Activated naive CD4-positive, alpha-beta T cell treated with anti-CD3 and anti-CD28 coated beads for 36 hours (primary cell): ENCODE results near the gene MACROD2. TPM values are rescaled to one million over a fixed set of nuclear protein-coding genes. Genes with fewer than 3 reads are reported as not detected.

Experiments used
- CTCF ChIA-PET: fragments of 350-600 bp; sonication (Branson Sonifier 250); formaldehyde crosslinking; loops from one replicate; lab custom pipeline; 2021; ENCODE audit warnings: antibody characterized with exemption; lab: Charles Lee
- DNase-seq: peaks from one replicate; pipeline ENCODE4 v3.0.0-alpha.2; 2020
- H3K27ac Mint-ChIP-seq: one replicate; pipeline ENCODE4 v1.8.0; 2021; ENCODE audit warnings: mild to moderate bottlenecking, mixed read lengths
- H3K27me3 Mint-ChIP-seq: one replicate; pipeline ENCODE4 v1.8.0; 2021; ENCODE audit warnings: low read depth, mixed read lengths
- H3K36me3 Mint-ChIP-seq: one replicate; pipeline ENCODE4 v1.8.0; 2021; ENCODE audit warnings: low read depth, mixed read lengths
- H3K4me1 Mint-ChIP-seq: one replicate; pipeline ENCODE4 v1.8.0; 2021; ENCODE audit warnings: low read depth, mixed read lengths
- H3K4me3 Mint-ChIP-seq: one replicate; pipeline ENCODE4 v1.8.0; 2021; ENCODE audit warnings: mild to moderate bottlenecking, moderate library complexity, mixed read lengths
- H3K9me3 Mint-ChIP-seq: one replicate; pipeline ENCODE4 v1.8.0; 2021; ENCODE audit warnings: mixed read lengths
- intact Hi-C: fragments of 100-400 bp; cut with micrococcal nuclease; formaldehyde crosslinking; loops from one replicate; pipeline ENCODE4 v1.15.1; 2023
- total RNA-seq, 2 experiments: library from RNA; stranded (reverse); gene quantifications; one replicate each; pipeline ENCODE4 v1.2.3, GENCODE V29; 2021

Gene MACROD2
- total RNA-seq, 2 experiments from 2014 or later, result not detected

GRCh38 chr20:14518648-14519047 lies 523.3 kb downstream of the MACROD2 start:
- CTCF ChIA-PET, result no interaction called here
- intact Hi-C loops, result no loop called here
- no peak for DNase-seq
- Mint-ChIP-seq H3K27me3 (no peaks in the 10 kb centered on the region), H3K4me1 (no peaks in the 10 kb centered on the region), H3K36me3 (no peaks in the 10 kb centered on the region), H3K9me3 (peaks cover 4% of the 10 kb centered on the region), H3K4me3 (no peak overlapping the region), H3K27ac (no peak overlapping the region)

- peaks cover 6% of the 10 kb centered on the region for H3K9me3 Mint-ChIP-seq
- CTCF ChIA-PET, result no interaction called here
Measured at GRCh38 chr20:14521016-14521415, 525.7 kb downstream of the MACROD2 start.

DNA sequence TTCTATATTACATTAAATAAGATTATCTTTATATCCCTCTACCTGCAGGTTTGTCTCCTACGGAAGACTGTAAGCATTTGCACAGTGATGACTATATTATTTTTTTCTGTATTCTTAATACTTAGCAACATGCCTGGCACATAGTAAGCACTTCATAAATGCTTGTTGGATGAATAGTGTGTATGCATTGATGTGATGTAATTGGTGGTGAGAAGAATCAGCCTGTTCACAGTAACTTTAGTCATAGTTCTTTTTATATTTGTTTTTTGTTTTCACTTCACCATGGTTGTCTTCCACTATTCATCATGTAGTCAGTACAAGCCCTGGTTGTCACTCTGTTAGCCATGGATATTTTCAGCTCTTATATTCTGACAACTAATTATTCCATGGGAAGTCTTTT lies 526.1 kb downstream of the MACROD2 start:
- no peak for DNase-seq
- intact Hi-C loops, result no loop called here
- Mint-ChIP-seq H3K36me3 (no peaks in the 10 kb centered on the region), H3K4me3 (no peak overlapping the region), H3K27me3 (no peaks in the 10 kb centered on the region), H3K27ac (no peak overlapping the region), H3K4me1 (no peaks in the 10 kb centered on the region), H3K9me3 (peaks cover 6% of the 10 kb centered on the region)
- CTCF ChIA-PET, result no interaction called here

More at GRCh38 chr20:14521016-14521415, 525.7 kb downstream of the MACROD2 start:
- H3K4me1 Mint-ChIP-seq, result no peaks in the 10 kb centered on the region
- H3K27me3 Mint-ChIP-seq, result no peaks in the 10 kb centered on the region
- H3K4me3 Mint-ChIP-seq, result no peak overlapping the region
- no peak for DNase-seq
- intact Hi-C loops, result no loop called here
- no peak overlapping the region for H3K27ac Mint-ChIP-seq
- H3K36me3 Mint-ChIP-seq, result no peaks in the 10 kb centered on the region

GRCh38 chr20:14522595-14522994 lies 527.3 kb downstream of the MACROD2 start:
- H3K9me3 Mint-ChIP-seq, result peaks cover 8% of the 10 kb centered on the region
- no peaks in the 10 kb centered on the region for H3K36me3 Mint-ChIP-seq
- H3K27ac Mint-ChIP-seq, result no peak overlapping the region
- intact Hi-C loops, result no loop called here
- CTCF ChIA-PET, result no interaction called here
- no peak for DNase-seq
- H3K4me3 Mint-ChIP-seq, result no peak overlapping the region
- no peaks in the 10 kb centered on the region for H3K4me1 Mint-ChIP-seq
- H3K27me3 Mint-ChIP-seq, result no peaks in the 10 kb centered on the region

- Mint-ChIP-seq H3K4me3 (no peak overlapping the region), H3K36me3 (no peaks in the 10 kb centered on the region), H3K27me3 (no peaks in the 10 kb centered on the region), H3K27ac (no peak overlapping the region), H3K4me1 (no peaks in the 10 kb centered on the region), H3K9me3 (peaks cover 8% of the 10 kb centered on the region)
- intact Hi-C loops, result no loop called here
- no peak for DNase-seq
- CTCF ChIA-PET, result no interaction called here
Measured at GRCh38 chr20:14523090-14523489, 527.8 kb downstream of the MACROD2 start.

DNA sequence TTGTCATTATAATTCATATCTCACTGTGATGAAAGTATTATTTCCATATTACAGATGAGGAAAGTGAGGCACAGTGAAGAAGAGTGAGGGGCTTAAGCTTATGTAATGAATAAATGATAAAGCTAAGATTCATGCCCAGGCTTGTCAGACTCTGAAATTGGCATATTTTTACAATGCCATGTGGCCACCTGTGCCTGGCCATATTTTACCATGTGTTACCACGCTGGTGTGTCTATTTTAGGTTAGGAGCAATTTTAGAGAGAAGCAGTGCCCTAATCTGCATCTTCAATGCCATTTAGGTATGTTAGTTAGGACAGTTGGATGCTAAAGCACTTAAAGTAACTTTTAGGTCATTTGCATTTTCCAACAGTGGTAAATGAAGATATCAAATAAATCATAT lies 530.1 kb downstream of the MACROD2 start:
- Mint-ChIP-seq H3K4me1 (no peaks in the 10 kb centered on the region), H3K9me3 (peaks cover 7% of the 10 kb centered on the region), H3K27me3 (no peaks in the 10 kb centered on the region), H3K36me3 (no peaks in the 10 kb centered on the region), H3K27ac (no peak overlapping the region), H3K4me3 (no peak overlapping the region)
- intact Hi-C loops, result no loop called here
- CTCF ChIA-PET, result no interaction called here
- DNase-seq, result no peak

DNA sequence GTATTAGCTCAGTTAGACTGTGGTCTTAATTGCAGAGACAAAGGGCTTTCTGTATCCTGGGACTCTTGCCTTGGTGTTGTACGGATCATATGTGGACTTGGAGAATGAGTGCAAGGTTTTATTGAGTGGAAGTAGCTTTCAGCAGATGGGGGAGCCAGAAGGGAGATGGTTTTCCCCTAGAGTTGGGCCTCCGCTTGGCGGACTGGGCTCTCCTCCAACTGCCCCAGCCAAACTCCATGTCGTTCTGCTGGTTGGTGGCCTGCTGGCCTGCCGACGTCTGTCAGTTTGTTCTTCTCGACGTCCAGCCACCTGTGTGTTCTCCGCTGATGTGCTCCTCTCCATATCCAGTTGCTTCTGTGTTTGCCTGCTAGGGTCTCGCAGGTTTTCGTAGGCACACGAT lies 531.6 kb downstream of the MACROD2 start:
- Mint-ChIP-seq H3K4me3 (no peak overlapping the region), H3K36me3 (no peaks in the 10 kb centered on the region), H3K27me3 (no peaks in the 10 kb centered on the region), H3K27ac (no peak overlapping the region), H3K4me1 (no peaks in the 10 kb centered on the region), H3K9me3 (peaks cover 6% of the 10 kb centered on the region)
- DNase-seq, result no peak
- intact Hi-C loops, result no loop called here
- CTCF ChIA-PET, result no interaction called here

GRCh38 chr20:14531786-14532185 lies 536.5 kb downstream of the MACROD2 start:
- DNase-seq, result no peak
- Mint-ChIP-seq H3K4me3 (no peak overlapping the region), H3K4me1 (no peaks in the 10 kb centered on the region), H3K36me3 (no peaks in the 10 kb centered on the region), H3K27me3 (no peaks in the 10 kb centered on the region), H3K27ac (no peak overlapping the region), H3K9me3 (peaks cover 4% of the 10 kb centered on the region)
- intact Hi-C loops, result no loop called here
- CTCF ChIA-PET, result no interaction called here

- H3K27ac Mint-ChIP-seq, result no peak overlapping the region
- intact Hi-C loops, result no loop called here
- no peaks in the 10 kb centered on the region for H3K27me3 Mint-ChIP-seq
- no peaks in the 10 kb centered on the region for H3K36me3 Mint-ChIP-seq
- H3K4me1 Mint-ChIP-seq, result no peaks in the 10 kb centered on the region
- CTCF ChIA-PET, result no interaction called here
- DNase-seq, result no peak
- no peak overlapping the region for H3K4me3 Mint-ChIP-seq
- peaks cover 8% of the 10 kb centered on the region for H3K9me3 Mint-ChIP-seq
Measured at GRCh38 chr20:14536738-14537137, 541.4 kb downstream of the MACROD2 start.

GRCh38 chr20:14538433-14538832 lies 543.1 kb downstream of the MACROD2 start:
- Mint-ChIP-seq H3K27me3 (no peaks in the 10 kb centered on the region), H3K4me1 (no peaks in the 10 kb centered on the region), H3K4me3 (no peak overlapping the region), H3K36me3 (no peaks in the 10 kb centered on the region), H3K27ac (no peak overlapping the region), H3K9me3 (peaks cover 8% of the 10 kb centered on the region)
- no peak for DNase-seq
- intact Hi-C loops, result no loop called here
- CTCF ChIA-PET, result no interaction called here

DNA sequence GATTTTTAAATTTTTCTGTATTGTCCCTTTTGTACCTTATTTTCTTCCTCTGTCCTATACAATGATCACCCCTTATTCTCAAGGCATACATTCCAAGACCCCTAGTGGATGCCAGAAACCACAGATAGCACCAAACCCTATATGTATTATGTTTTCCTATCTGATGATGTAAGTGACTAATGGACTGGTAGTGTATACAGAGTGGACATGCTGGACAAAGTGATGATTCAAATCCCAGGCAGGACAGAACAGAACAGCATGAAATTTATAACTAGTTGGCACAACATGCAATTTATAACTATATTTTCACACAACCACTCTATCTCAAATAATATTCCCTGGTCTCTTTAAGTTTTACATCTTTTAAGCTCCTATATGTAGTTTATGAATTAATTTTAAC lies 547.7 kb downstream of the MACROD2 start:
- no peaks in the 10 kb centered on the region for H3K27me3 Mint-ChIP-seq
- no peak for DNase-seq
- intact Hi-C loops, result no loop called here
- H3K4me3 Mint-ChIP-seq, result no peak overlapping the region
- H3K27ac Mint-ChIP-seq, result no peak overlapping the region
- no peaks in the 10 kb centered on the region for H3K4me1 Mint-ChIP-seq
- no peaks in the 10 kb centered on the region for H3K36me3 Mint-ChIP-seq
- CTCF ChIA-PET, result no interaction called here
- H3K9me3 Mint-ChIP-seq, result peaks cover 16% of the 10 kb centered on the region

DNA sequence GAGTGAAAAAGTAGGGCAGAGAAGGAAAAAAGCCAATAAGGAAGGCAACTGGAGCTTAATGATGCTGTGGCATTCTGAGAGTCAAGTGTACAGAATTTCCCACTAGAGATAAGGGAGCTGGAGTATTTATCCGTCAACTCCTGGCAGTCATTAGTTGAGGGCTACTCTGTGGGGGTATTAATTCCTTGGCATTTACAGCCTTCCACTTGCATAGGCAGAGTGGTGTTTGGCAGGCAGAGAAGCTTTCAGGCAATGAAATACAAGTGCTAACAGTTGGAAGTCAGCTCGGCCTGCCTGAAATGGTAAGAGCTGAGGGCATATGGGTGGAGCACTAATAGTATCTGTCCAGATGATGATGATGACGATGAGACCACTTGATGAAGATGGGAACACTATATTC lies 549.4 kb downstream of the MACROD2 start:
- intact Hi-C loops, result no loop called here
- H3K27ac Mint-ChIP-seq, result no peak overlapping the region
- no peak for DNase-seq
- H3K27me3 Mint-ChIP-seq, result no peaks in the 10 kb centered on the region
- no peaks in the 10 kb centered on the region for H3K36me3 Mint-ChIP-seq
- H3K9me3 Mint-ChIP-seq, result peaks cover 11% of the 10 kb centered on the region
- H3K4me3 Mint-ChIP-seq, result no peak overlapping the region
- no peaks in the 10 kb centered on the region for H3K4me1 Mint-ChIP-seq
- CTCF ChIA-PET, result no interaction called here

- CTCF ChIA-PET, result no interaction called here
- no peaks in the 10 kb centered on the region for H3K36me3 Mint-ChIP-seq
Measured at GRCh38 chr20:14550655-14551054, 555.3 kb downstream of the MACROD2 start.

More at GRCh38 chr20:14550655-14551054, 555.3 kb downstream of the MACROD2 start:
- H3K27ac Mint-ChIP-seq, result no peak overlapping the region
- H3K4me3 Mint-ChIP-seq, result no peak overlapping the region
- no peaks in the 10 kb centered on the region for H3K27me3 Mint-ChIP-seq
- H3K4me1 Mint-ChIP-seq, result no peaks in the 10 kb centered on the region
- no peak for DNase-seq
- H3K9me3 Mint-ChIP-seq, result peaks cover 6% of the 10 kb centered on the region
- intact Hi-C loops, result no loop called here
